DND-41 (cell line): Measurements from ENCODE around the gene ZSWIM5.

ENCODE experiments used
- ATAC-seq: fragments of 200-7000 bp; cut with Tn5 transposase; 3 replicates; pipeline ENCODE4 v1.9.1; 2021; ENCODE audit warnings: low read depth; ENCODE audit not compliant: insufficient read depth
- DNase-seq: peaks from one replicate; pipeline ENCODE4 v3.0.0-alpha.2; 2020
- H2AFZ ChIP-seq: 2 replicates; pipeline ENCODE4 v1.6.0; 2012; ENCODE audit warnings: low read depth, low read length
- H3K27ac ChIP-seq: 2 replicates; pipeline ENCODE4 v1.5.1; 2012; ENCODE audit warnings: low read length, inconsistent platforms
- H3K27me3 ChIP-seq: fragments of 200-600 bp; sonication (generic); 2 replicates; pipeline ENCODE4 v1.6.0; 2012; ENCODE audit warnings: low read length, mild to moderate bottlenecking, inconsistent platforms; ENCODE audit not compliant: insufficient read depth, poor library complexity
- H3K36me3 ChIP-seq: 2 replicates; pipeline ENCODE4 v1.5.1; 2012; ENCODE audit warnings: low read length, inconsistent platforms; ENCODE audit not compliant: insufficient read depth
- H3K4me1 ChIP-seq: 2 replicates; pipeline ENCODE4 v1.5.1; 2012; ENCODE audit warnings: mild to moderate bottlenecking, low read length; ENCODE audit not compliant: insufficient read depth
- H3K4me2 ChIP-seq: 2 replicates; pipeline ENCODE4 v1.6.0; 2012; ENCODE audit warnings: mild to moderate bottlenecking, moderate library complexity, low read length, inconsistent platforms; ENCODE audit not compliant: insufficient read depth
- H3K4me3 ChIP-seq, 2 experiments: fragments of 200-600 bp in 1 of 2; shearing (Covaris generic) in 1 of 2; 2 replicates each; pipeline ENCODE4 v1.5.1; 2012 to 2016; ENCODE audit warnings: inconsistent platforms in 2 of 2, low read length in 2 of 2, mild to moderate bottlenecking in 2 of 2, low read depth in 1 of 2, moderate library complexity in 1 of 2
- H3K79me2 ChIP-seq: 2 replicates; pipeline ENCODE4 v1.6.0; 2012; ENCODE audit warnings: low read length, inconsistent platforms; ENCODE audit not compliant: insufficient read depth
- H3K9ac ChIP-seq: 2 replicates; pipeline ENCODE4 v1.6.0; 2012; ENCODE audit warnings: low read depth, mild to moderate bottlenecking, inconsistent platforms, low read length, moderate library complexity
- H3K9me3 ChIP-seq: 2 replicates; pipeline ENCODE4 v1.5.1; 2012; ENCODE audit warnings: low read length, moderate library complexity, mild to moderate bottlenecking, inconsistent platforms; ENCODE audit not compliant: insufficient read depth, severe bottlenecking
- H4K20me1 ChIP-seq: 2 replicates; pipeline ENCODE4 v1.6.0; 2012; ENCODE audit warnings: low read length; ENCODE audit not compliant: insufficient read depth
- CTCF ChIP-seq: IDR thresholded peaks from 2 replicates; pipeline ENCODE4 v1.5.1; 2012; ENCODE audit warnings: borderline replicate concordance, low read length, moderate library complexity, mild to moderate bottlenecking; ENCODE audit not compliant: poor library complexity, severe bottlenecking; ENCODE audit errors: extremely low read depth
- EZH2 ChIP-seq: IDR thresholded peaks from 3 replicates; pipeline ENCODE4 v1.6.1; 2012; ENCODE audit warnings: borderline replicate concordance, low read depth, mild to moderate bottlenecking, moderate library complexity, low read length, inconsistent platforms; ENCODE audit not compliant: severe bottlenecking

ZSWIM5 gene

GRCh38 chr1:45177452-45177851 is 29.0 kb downstream of the ZSWIM5 start:
- H3K4me1 ChIP-seq: no peaks in the 10 kb centered on the region
- H4K20me1 ChIP-seq: no peaks in the 10 kb centered on the region
- H3K4me2 ChIP-seq: no peak overlapping the region
- no peak overlapping the region for H3K4me3 ChIP-seq
- no peaks in the 10 kb centered on the region for H3K27me3 ChIP-seq
- H3K9me3 ChIP-seq: peaks cover 5% of the 10 kb centered on the region
- no peak overlapping the region for H3K27ac ChIP-seq
- DNase-seq (no peak), ATAC-seq (no peak)
- H2AFZ ChIP-seq: no peak overlapping the region
- no peaks in the 10 kb centered on the region for H3K36me3 ChIP-seq
- no peaks in the 10 kb centered on the region for H3K79me2 ChIP-seq
- no peak overlapping the region for H3K9ac ChIP-seq
- TF ChIP-seq CTCF (no peak), EZH2 (no peak)

GRCh38 chr1:45172764-45173163 is 33.6 kb downstream of the ZSWIM5 start:
- Histone ChIP-seq H3K9me3 (no peaks in the 10 kb centered on the region), H3K27ac (no peak overlapping the region)
- ATAC-seq: no peak

GRCh38 chr1:45172005-45172404 is 34.4 kb downstream of the ZSWIM5 start:
- DNase-seq (no peak), ATAC-seq (no peak)
- no peaks in the 10 kb centered on the region for H3K4me1 ChIP-seq
- no peaks in the 10 kb centered on the region for H3K79me2 ChIP-seq
- H3K9me3 ChIP-seq: no peaks in the 10 kb centered on the region
- H3K27ac ChIP-seq: no peak overlapping the region
- H3K9ac ChIP-seq: no peak overlapping the region
- no peak for TF ChIP-seq CTCF
- TF ChIP-seq EZH2: no peak
- no peak overlapping the region for H3K4me2 ChIP-seq
- peaks cover 4% of the 10 kb centered on the region for H3K27me3 ChIP-seq
- H2AFZ ChIP-seq: no peak overlapping the region
- H3K36me3 ChIP-seq: no peaks in the 10 kb centered on the region
- no peaks in the 10 kb centered on the region for H4K20me1 ChIP-seq
- H3K4me3 ChIP-seq: no peak overlapping the region

More at GRCh38 chr1:45172764-45173163, 33.6 kb downstream of the ZSWIM5 start:
- no peak for TF ChIP-seq EZH2
- no peak for TF ChIP-seq CTCF
- H2AFZ ChIP-seq: no peak overlapping the region
- no peak for DNase-seq
- H3K4me1 ChIP-seq: no peaks in the 10 kb centered on the region
- H3K4me2 ChIP-seq: no peak overlapping the region
- H3K79me2 ChIP-seq: no peaks in the 10 kb centered on the region
- H3K36me3 ChIP-seq: no peaks in the 10 kb centered on the region
- peaks cover 4% of the 10 kb centered on the region for H3K27me3 ChIP-seq
- H3K4me3 ChIP-seq: no peak overlapping the region
- H3K9ac ChIP-seq: no peak overlapping the region
- no peaks in the 10 kb centered on the region for H4K20me1 ChIP-seq

GRCh38 chr1:45171575-45171974 is 34.8 kb downstream of the ZSWIM5 start:
- ATAC-seq (no peak), DNase-seq (no peak)
- Histone ChIP-seq H4K20me1 (no peaks in the 10 kb centered on the region), H3K9ac (no peak overlapping the region), H3K36me3 (no peaks in the 10 kb centered on the region), H3K4me3 (no peak overlapping the region), H2AFZ (no peak overlapping the region), H3K27ac (no peak overlapping the region), H3K79me2 (no peaks in the 10 kb centered on the region), H3K9me3 (no peaks in the 10 kb centered on the region), H3K4me2 (no peak overlapping the region), H3K4me1 (no peaks in the 10 kb centered on the region), H3K27me3 (peaks cover 4% of the 10 kb centered on the region)
- no peak for TF ChIP-seq EZH2
- no peak for TF ChIP-seq CTCF
